ENCODE measurements around the gene NTN1. TPM values are rescaled to one million over a fixed set of nuclear protein-coding genes. Genes with fewer than 3 reads are reported as not detected.

The NTN1 gene
- total and polyA plus RNA-seq, 12 donors, result 3.0 to 38.7 (median 15.8) TPM

- Histone ChIP-seq H3K27me3 (peaks cover 0 to 28% (median 0%) of the 10 kb centered on the region in 7 donors), H3K36me3 (no peaks in the 10 kb centered on the region), H3K4me3 (no peak overlapping the region), H3K9me3 (no peaks in the 10 kb centered on the region), H3K27ac (no peak overlapping the region), H3K4me1 (peaks cover 0 to 7% (median 3%) of the 10 kb centered on the region in 9 donors)
- ATAC-seq, result no peak
- no peak for DNase-seq
- 60 to 76% methylated on average over 15 of the region's 15 CpGs for WGBS, 2 donors
- intact Hi-C loops (cut with DNase I), result no loop called here
- no peak for TF ChIP-seq CTCF (IDR thresholded peaks at IDR 0.05)
Measured at GRCh38 chr17:9230346-9230745, 209.0 kb downstream of the NTN1 start.

- TF ChIP-seq CTCF (IDR thresholded peaks at IDR 0.05), result no peak
- WGBS, 2 donors, result 80 to 96% methylated on average over 11 of the region's 11 CpGs
- Histone ChIP-seq H3K36me3 (no peaks in the 10 kb centered on the region), H3K27ac (no peak overlapping the region), H3K4me1 (peaks cover 0 to 7% (median 3%) of the 10 kb centered on the region in 9 donors), H3K9me3 (no peaks in the 10 kb centered on the region), H3K27me3 (peaks cover 0 to 28% (median 0%) of the 10 kb centered on the region in 7 donors), H3K4me3 (no peak overlapping the region)
- DNase-seq (no peak), ATAC-seq (no peak)
- intact Hi-C loops (cut with DNase I), result no loop called here
Measured at GRCh38 chr17:9230861-9231260, 209.6 kb downstream of the NTN1 start.

- ATAC-seq (no peak), DNase-seq (no peak)
- WGBS, 2 donors, result 84 to 89% methylated on average over 23 of the region's 23 CpGs
- TF ChIP-seq CTCF (IDR thresholded peaks at IDR 0.05), result no peak
- no peaks in the 10 kb centered on the region for H3K36me3 ChIP-seq
- H3K27ac ChIP-seq, result no peak overlapping the region
- peaks cover 0 to 7% (median 3%) of the 10 kb centered on the region in 9 donors for H3K4me1 ChIP-seq
- H3K4me3 ChIP-seq, result no peak overlapping the region
- H3K9me3 ChIP-seq, result no peaks in the 10 kb centered on the region
- intact Hi-C loops (cut with DNase I), result no loop called here
- peaks cover 0 to 28% (median 0%) of the 10 kb centered on the region in 7 donors for H3K27me3 ChIP-seq
Measured at GRCh38 chr17:9231449-9232154, 210.3 kb downstream of the NTN1 start.

GRCh38 chr17:9232155-9232475 lies 210.8 kb downstream of the NTN1 start:
- peaks cover 0 to 7% (median 3%) of the 10 kb centered on the region in 9 donors for H3K4me1 ChIP-seq
- DNase-seq, result no peak
- no peak overlapping the region for H3K4me3 ChIP-seq
- no peak for TF ChIP-seq CTCF (IDR thresholded peaks at IDR 0.05)
- intact Hi-C loops (cut with DNase I), result no loop called here
- no peak overlapping the region for H3K27ac ChIP-seq
- H3K27me3 ChIP-seq, result peaks cover 0 to 28% (median 0%) of the 10 kb centered on the region in 7 donors
- H3K9me3 ChIP-seq, result no peaks in the 10 kb centered on the region
- WGBS, 2 donors, result 84 to 87% methylated on average over 6 of the region's 6 CpGs
- H3K36me3 ChIP-seq, result no peaks in the 10 kb centered on the region
- no peak for ATAC-seq

All from heart right ventricle (tissue), 16 donors.